B cell (primary cell): ENCODE measurements around the gene AMPH.

ENCODE experiments used
- EZH2 ChIP-seq: IDR thresholded peaks from 2 replicates; pipeline ENCODE4 v1.6.1; 2012; ENCODE audit warnings: borderline replicate concordance, low read depth, mild to moderate bottlenecking, moderate library complexity, low read length; ENCODE audit not compliant: insufficient read depth, poor library complexity, severe bottlenecking
- TF ChIP-seq, protein P1 (sequence below): fragments of 200-600 bp; IDR thresholded peaks from one replicate; pipeline ENCODE4 v1.8.0; 2022; ENCODE audit warnings: antibody characterized with exemption, mild to moderate bottlenecking

DNA sequence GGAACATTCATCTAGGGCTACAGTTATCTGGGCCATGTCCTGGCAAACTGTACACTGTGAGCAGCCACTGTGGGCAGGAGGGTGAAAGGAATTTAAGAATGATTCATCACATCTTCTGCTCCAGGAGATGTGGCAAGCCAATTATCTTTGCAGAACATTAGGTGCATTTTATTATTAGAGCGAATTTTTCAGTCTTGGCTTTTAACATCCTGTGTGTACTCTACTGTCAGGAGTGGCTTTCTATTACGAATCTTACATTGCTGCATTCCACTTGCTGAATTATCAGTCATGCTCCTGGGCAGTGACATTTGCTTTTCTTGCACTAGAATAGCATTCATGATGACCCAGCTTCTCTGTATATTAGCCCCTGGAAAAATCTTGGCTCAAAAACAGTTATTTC is 248.5 kb downstream of the AMPH start:
- TF ChIP-seq, protein P1, sequence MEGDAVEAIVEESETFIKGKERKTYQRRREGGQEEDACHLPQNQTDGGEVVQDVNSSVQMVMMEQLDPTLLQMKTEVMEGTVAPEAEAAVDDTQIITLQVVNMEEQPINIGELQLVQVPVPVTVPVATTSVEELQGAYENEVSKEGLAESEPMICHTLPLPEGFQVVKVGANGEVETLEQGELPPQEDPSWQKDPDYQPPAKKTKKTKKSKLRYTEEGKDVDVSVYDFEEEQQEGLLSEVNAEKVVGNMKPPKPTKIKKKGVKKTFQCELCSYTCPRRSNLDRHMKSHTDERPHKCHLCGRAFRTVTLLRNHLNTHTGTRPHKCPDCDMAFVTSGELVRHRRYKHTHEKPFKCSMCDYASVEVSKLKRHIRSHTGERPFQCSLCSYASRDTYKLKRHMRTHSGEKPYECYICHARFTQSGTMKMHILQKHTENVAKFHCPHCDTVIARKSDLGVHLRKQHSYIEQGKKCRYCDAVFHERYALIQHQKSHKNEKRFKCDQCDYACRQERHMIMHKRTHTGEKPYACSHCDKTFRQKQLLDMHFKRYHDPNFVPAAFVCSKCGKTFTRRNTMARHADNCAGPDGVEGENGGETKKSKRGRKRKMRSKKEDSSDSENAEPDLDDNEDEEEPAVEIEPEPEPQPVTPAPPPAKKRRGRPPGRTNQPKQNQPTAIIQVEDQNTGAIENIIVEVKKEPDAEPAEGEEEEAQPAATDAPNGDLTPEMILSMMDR: no peak
- TF ChIP-seq EZH2: no peak
